Stimulated activated naive CD4-positive, alpha-beta T cell (primary cell): ENCODE measurements around the gene PPM1B.
"Not testable (repeated sequence)": the region's sequence is repeated elsewhere in the genome, so short reads cannot be mapped to it uniquely, and the experiment has no call there.

Source experiments
- DNase-seq, 6 experiments: peaks; one replicate each; lab custom pipeline; 2025; lab: John Stamatoyannopoulos, UW

PPM1B gene

GRCh38 chr2:44163777-44164176 lies 4.9 kb upstream of the PPM1B start:
- no peak for DNase-seq

GRCh38 chr2:44164617-44165016 lies 4.1 kb upstream of the PPM1B start:
- DNase-seq: no peak

GRCh38 chr2:44166096-44166495 lies 2.6 kb upstream of the PPM1B start:
- DNase-seq: no peak

GRCh38 chr2:44167311-44167907 lies 1.3 kb upstream of the PPM1B start:
- DNase-seq: no peak

GRCh38 chr2:44167908-44168680 lies 581 bp upstream of the PPM1B start:
- DNase-seq: peak; percentile 96 to 100 (median 100)

GRCh38 chr2:44169155-44169898 lies 652 bp downstream of the PPM1B start:
- peak; percentile 16 to 74 (median 54) for DNase-seq

- DNase-seq: no peak
Observed at GRCh38 chr2:44170311-44170717, 1.6 kb downstream of the PPM1B start.

- no peak for DNase-seq
Observed at GRCh38 chr2:44171018-44171417, 2.3 kb downstream of the PPM1B start.

GRCh38 chr2:44171442-44171841 lies 2.8 kb downstream of the PPM1B start:
- DNase-seq: not testable (repeated sequence)

- DNase-seq: no peak
Observed at GRCh38 chr2:44172576-44172975, 3.9 kb downstream of the PPM1B start.

- no peak for DNase-seq
Observed at GRCh38 chr2:44178950-44179349, 10.3 kb downstream of the PPM1B start.

GRCh38 chr2:44181648-44182047 lies 13.0 kb downstream of the PPM1B start:
- DNase-seq: no peak

GRCh38 chr2:44184106-44184505 lies 15.4 kb downstream of the PPM1B start:
- DNase-seq: peak in 2 of 6 experiments; percentile 17 to 36

- DNase-seq: no peak
Observed at GRCh38 chr2:44186810-44187209, 18.1 kb downstream of the PPM1B start.

- DNase-seq: no peak
Observed at GRCh38 chr2:44187251-44187650, 18.6 kb downstream of the PPM1B start.

GRCh38 chr2:44188696-44189095 lies 20.0 kb downstream of the PPM1B start:
- no peak for DNase-seq

GRCh38 chr2:44189104-44189503 lies 20.4 kb downstream of the PPM1B start:
- DNase-seq: no peak

- DNase-seq: no peak
Observed at GRCh38 chr2:44190526-44190925, 21.9 kb downstream of the PPM1B start.

GRCh38 chr2:44191739-44192138 lies 23.1 kb downstream of the PPM1B start:
- no peak for DNase-seq

- DNase-seq: no peak
Observed at GRCh38 chr2:44192646-44193045, 24.0 kb downstream of the PPM1B start.

GRCh38 chr2:44195714-44196113 lies 27.0 kb downstream of the PPM1B start:
- DNase-seq: no peak

GRCh38 chr2:44197816-44198215 lies 29.1 kb downstream of the PPM1B start:
- no peak for DNase-seq

GRCh38 chr2:44200011-44200410 lies 31.3 kb downstream of the PPM1B start:
- DNase-seq: no peak
